Transverse colon (tissue), 4 donors: ENCODE measurements around the gene PGP. TPM values are rescaled to one million over a fixed set of nuclear protein-coding genes. Genes with fewer than 3 reads are reported as not detected.

Experiments used
- DNase-seq: peaks from one replicate; pipeline ENCODE4 v3.0.0-alpha.2; 2019
- H3K27ac ChIP-seq, 4 donors: fragments of 200-600 bp; sonication (generic); 2 replicates each; pipeline ENCODE4 v1.5.1; 2016 to 2018; ENCODE audit warnings: inconsistent platforms in 4 of 4
- H3K27me3 ChIP-seq: fragments of 200-600 bp; sonication (generic); 2 replicates; pipeline ENCODE4 v1.5.1; 2017; ENCODE audit warnings: inconsistent platforms
- H3K36me3 ChIP-seq, 4 donors: fragments of 200-600 bp; sonication (generic); 2 replicates each; pipeline ENCODE4 v1.5.1; 2017 to 2019; ENCODE audit warnings: inconsistent platforms in 4 of 4
- H3K4me1 ChIP-seq, 4 donors: fragments of 200-600 bp; sonication (generic); 2 replicates each; pipeline ENCODE4 v1.5.1; 2017 to 2020; ENCODE audit warnings: inconsistent platforms in 4 of 4
- H3K4me3 ChIP-seq, 4 donors: fragments of 200-600 bp; sonication (generic); 1 replicate in 1 of 4; 2 replicates in 3 of 4; pipeline versions ENCODE4 v1.5.1 to v1.6.1; 2017 to 2019; ENCODE audit warnings: inconsistent platforms in 4 of 4
- H3K9me3 ChIP-seq, 2 donors: fragments of 200-600 bp; sonication (generic); 2 replicates each; pipeline ENCODE4 v1.5.1; 2017 to 2019; ENCODE audit warnings: inconsistent platforms in 2 of 2
- CTCF ChIP-seq, 5 experiments: fragments of 200-600 bp in 3 of 5; fragments of 450-650 bp in 2 of 5; sonication (generic) in 3 of 5; IDR thresholded peaks; 1 replicate in 2 of 5; 2 replicates in 3 of 5; pipeline ENCODE4 v1.5.1; 2016 to 2017; ENCODE audit warnings: antibody characterized with exemption in 5 of 5, inconsistent platforms in 3 of 5, mild to moderate bottlenecking in 2 of 5, moderate library complexity in 1 of 5
- EP300 ChIP-seq: sonication (generic); formaldehyde crosslinking; IDR thresholded peaks from one replicate; pipeline ENCODE4 v1.6.1; 2017; ENCODE audit warnings: antibody characterized with exemption, low read depth
- POLR2A ChIP-seq: fragments of 450-650 bp; IDR thresholded peaks from one replicate; pipeline ENCODE4 v1.6.1; 2016; ENCODE audit warnings: antibody characterized with exemption, mild to moderate bottlenecking, moderate library complexity
- POLR2AphosphoS5 ChIP-seq, 3 donors: sonication (generic); formaldehyde crosslinking; IDR thresholded peaks; one replicate each; pipeline ENCODE4 v1.6.1; 2016; ENCODE audit warnings: antibody characterized with exemption in 3 of 3
- WGBS, 2 donors: methylation state at CpG; one replicate each; pipeline ENCODE4 v1.1.5; 2018; ENCODE audit warnings: low coverage in 1 of 2; 5-methylcytosine and 5-hydroxymethylcytosine counted together
- in situ Hi-C, 4 donors: fragments of 200-750 bp; cut with MboI; loops; one replicate each; pipeline versions ENCODE4 v1.15.0 to v1.15.1; 2017; ENCODE audit warnings: low sequenced_read_pairs in 3 of 4, low pct_ligation_motif_present in 1 of 4, low pct_unique_long_range_greater_than_20kb in 1 of 4
- intact Hi-C: fragments of 100-400 bp; cut with DNase I; formaldehyde crosslinking; loops from one replicate; pipeline ENCODE4 v1.15.1; 2023; ENCODE audit warnings: low total_unique reads
- total RNA-seq, 4 donors: library from RNA; depleted of rRNA; stranded (reverse); fragments of >200 nt; gene quantifications; one replicate each; pipeline ENCODE4 v1.1.0, GENCODE V29; 2016

Gene PGP
- total RNA-seq, 4 donors from 2014 or later = 18.0 to 49.0 (median 29.5) TPM

- TF ChIP-seq POLR2AphosphoS5 (IDR thresholded peaks at IDR 0.05) = no peak
- TF ChIP-seq CTCF (IDR thresholded peaks at IDR 0.05) = no peak
- intact Hi-C loops (no loop called here), in situ Hi-C loops (no loop called here)
- Histone ChIP-seq H3K9me3 (no peaks in the 10 kb centered on the region), H3K36me3 (no peaks in the 10 kb centered on the region), H3K27me3 (peaks cover 40% of the 10 kb centered on the region), H3K4me1 (peaks cover 10 to 17% (median 14%) of the 10 kb centered on the region in 4 donors), H3K27ac (no peak overlapping the region), H3K4me3 (no peak overlapping the region)
- no peak for DNase-seq
- 68 to 78% methylated on average over 5 to 6 of the region's 6 CpGs for WGBS, 2 donors
These were observed 14.3 kb downstream of the PGP start for GRCh38 chr16:2200313-2200712.

- no peak for DNase-seq
- Histone ChIP-seq H3K9me3 (no peaks in the 10 kb centered on the region), H3K4me3 (no peak overlapping the region), H3K36me3 (no peaks in the 10 kb centered on the region), H3K27ac (no peak overlapping the region), H3K27me3 (peaks cover 46% of the 10 kb centered on the region), H3K4me1 (peaks cover 12 to 20% (median 16%) of the 10 kb centered on the region in 4 donors)
- in situ Hi-C loops (loop anchor here in 1 of 4 donors (25.0 kb wide), 1 partner anchor 288 kb away; the partner anchor contains the start of gene TBC1D24), intact Hi-C loops (no loop called here)
- 72% methylated on average over 14 of the region's 14 CpGs; no CpG with 5 or more reads in 1 of the 2 donors for WGBS, 2 donors
- no peak for TF ChIP-seq POLR2A
- no peak for TF ChIP-seq CTCF (IDR thresholded peaks at IDR 0.05)
- TF ChIP-seq EP300 = no peak
- TF ChIP-seq POLR2AphosphoS5 (IDR thresholded peaks at IDR 0.05) = no peak
These were observed 15.0 kb downstream of the PGP start for GRCh38 chr16:2199621-2200139.

- Histone ChIP-seq H3K4me1 (peaks cover 10 to 18% (median 15%) of the 10 kb centered on the region in 4 donors), H3K27me3 (peaks cover 52% of the 10 kb centered on the region), H3K36me3 (no peaks in the 10 kb centered on the region), H3K4me3 (no peak overlapping the region), H3K9me3 (no peaks in the 10 kb centered on the region), H3K27ac (no peak overlapping the region)
- DNase-seq = no peak
- in situ Hi-C loops (loop anchor here in 1 of 4 donors (25.0 kb wide), 1 partner anchor 288 kb away; the partner anchor contains the start of gene TBC1D24), intact Hi-C loops (no loop called here)
- TF ChIP-seq POLR2AphosphoS5 (IDR thresholded peaks at IDR 0.05) (no peak), EP300 (no peak), CTCF (IDR thresholded peaks at IDR 0.05) (no peak), POLR2A (no peak)
- 76% methylated on average over 5 of the region's 5 CpGs; no CpG with 5 or more reads in 1 of the 2 donors for WGBS, 2 donors
These were observed 15.5 kb downstream of the PGP start for GRCh38 chr16:2199095-2199494.

GRCh38 chr16:2198283-2198682 is 16.4 kb downstream of the PGP start:
- Histone ChIP-seq H3K27ac (no peak overlapping the region), H3K9me3 (no peaks in the 10 kb centered on the region), H3K4me1 (peaks cover 10 to 18% (median 15%) of the 10 kb centered on the region in 4 donors), H3K4me3 (no peak overlapping the region), H3K36me3 (no peaks in the 10 kb centered on the region), H3K27me3 (peaks cover 60% of the 10 kb centered on the region)
- intact Hi-C loops = no loop called here
- WGBS, 2 donors = 40 to 56% methylated on average over 1 to 4 of the region's 4 CpGs
- TF ChIP-seq EP300 = no peak
- TF ChIP-seq POLR2AphosphoS5 (IDR thresholded peaks at IDR 0.05) = no peak
- no peak for TF ChIP-seq POLR2A
- no peak for TF ChIP-seq CTCF (IDR thresholded peaks at IDR 0.05)
- DNase-seq = no peak
- in situ Hi-C loops = loop anchor here in 1 of 4 donors (25.0 kb wide), 1 partner anchor 289 kb away; the partner anchor contains the start of gene TBC1D24
